T47D (cell line): ENCODE measurements around the gene CFAP210.

Source experiments
- DNase-seq, 2 experiments: peaks; one replicate each; pipeline versions ENCODE4 v3.0.0 to v3.0.0-alpha.2; 2011 to 2012; ENCODE audit warnings: low read depth in 1 of 2, low spot score in 1 of 2
- JUND ChIP-seq: IDR thresholded peaks from 2 replicates; pipeline ENCODE4 v1.6.1; 2012; ENCODE audit warnings: low read depth
- in situ Hi-C: cut with HindIII; loops from 2 replicates; pipeline ENCODE4 v1.10.0; 2016; ENCODE audit warnings: low sequenced_read_pairs, low pct_unique_long_range_greater_than_20kb

The CFAP210 gene

GRCh38 chr2:169659320-169659719, 34.9 kb downstream of the CFAP210 start:
- in situ Hi-C loops = no loop called here
- no peak for TF ChIP-seq JUND
- no peak for DNase-seq

DNA sequence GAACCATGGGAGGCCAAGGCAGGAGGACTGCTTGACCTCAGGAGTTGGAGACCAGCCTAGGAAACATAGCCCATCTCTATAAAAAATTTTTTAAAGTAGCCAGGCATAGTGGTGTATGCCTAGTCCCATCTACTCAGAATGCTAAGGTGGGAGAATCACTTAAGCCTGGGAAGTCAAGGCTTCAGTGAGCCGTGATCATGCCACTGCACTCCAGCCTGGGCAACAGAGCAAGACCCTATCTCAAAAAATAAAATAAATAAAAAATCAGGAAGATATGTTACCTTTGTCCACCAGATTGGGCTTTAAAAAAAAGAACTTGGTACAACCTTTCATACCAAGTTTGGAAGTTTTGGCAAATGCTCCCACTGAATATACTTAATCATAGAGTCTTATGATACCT, 35.3 kb downstream of the CFAP210 start:
- no peak for DNase-seq
- in situ Hi-C loops = no loop called here
- TF ChIP-seq JUND = no peak

- no peak for TF ChIP-seq JUND
- no peak for DNase-seq
- in situ Hi-C loops = no loop called here
Measured at GRCh38 chr2:169656164-169656563, 38.0 kb downstream of the CFAP210 start.

GRCh38 chr2:169653636-169654035, 40.6 kb downstream of the CFAP210 start:
- in situ Hi-C loops = no loop called here
- TF ChIP-seq JUND = no peak
- no peak for DNase-seq

GRCh38 chr2:169649278-169649677, 44.9 kb downstream of the CFAP210 start:
- in situ Hi-C loops = no loop called here
- TF ChIP-seq JUND = no peak
- no peak for DNase-seq

- in situ Hi-C loops = no loop called here
- TF ChIP-seq JUND = no peak
- no peak for DNase-seq
Measured at GRCh38 chr2:169647496-169647895, 46.7 kb downstream of the CFAP210 start.

- DNase-seq = no peak
Measured at GRCh38 chr2:169644173-169644572, 50.0 kb downstream of the CFAP210 start.

GRCh38 chr2:169641464-169641863, 52.7 kb downstream of the CFAP210 start:
- in situ Hi-C loops = no loop called here
- no peak for TF ChIP-seq JUND

More at GRCh38 chr2:169644173-169644572, 50.0 kb downstream of the CFAP210 start:
- no peak for TF ChIP-seq JUND
- in situ Hi-C loops = no loop called here

GRCh38 chr2:169640104-169640503, 54.1 kb downstream of the CFAP210 start:
- no peak for DNase-seq
- in situ Hi-C loops = no loop called here
- no peak for TF ChIP-seq JUND

More at GRCh38 chr2:169641464-169641863, 52.7 kb downstream of the CFAP210 start:
- no peak for DNase-seq

- in situ Hi-C loops = no loop called here
- no peak for DNase-seq
- TF ChIP-seq JUND = no peak
Measured at GRCh38 chr2:169637620-169638019, 56.6 kb downstream of the CFAP210 start.

DNA sequence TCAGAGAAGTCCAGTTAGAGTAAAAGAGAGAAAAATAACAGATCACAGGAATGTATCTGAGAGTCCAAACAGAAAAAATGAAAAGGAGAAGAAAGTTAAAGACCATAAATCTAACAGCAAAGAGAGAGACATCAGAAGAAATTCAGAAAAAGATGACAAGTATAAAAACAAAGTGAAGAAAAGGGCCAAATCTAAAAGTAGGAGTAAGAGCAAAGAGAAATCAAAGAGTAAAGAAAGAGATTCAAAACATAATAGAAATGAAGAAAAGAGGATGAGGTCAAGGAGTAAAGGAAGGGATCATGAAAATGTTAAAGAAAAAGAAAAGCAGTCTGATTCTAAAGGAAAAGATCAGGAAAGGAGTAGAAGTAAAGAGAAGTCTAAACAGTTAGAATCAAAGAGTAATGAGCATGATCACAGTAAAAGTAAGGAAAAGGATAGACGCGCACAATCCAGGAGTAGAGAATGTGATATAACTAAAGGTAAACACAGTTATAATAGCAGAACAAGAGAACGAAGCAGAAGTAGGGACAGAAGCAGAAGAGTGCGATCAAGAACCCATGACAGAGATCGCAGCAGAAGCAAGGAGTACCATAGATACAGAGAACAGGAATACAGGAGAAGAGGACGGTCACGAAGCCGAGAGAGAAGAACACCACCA, 57.6 kb downstream of the CFAP210 start:
- in situ Hi-C loops = no loop called here
- no peak for DNase-seq
- no peak for TF ChIP-seq JUND

DNA sequence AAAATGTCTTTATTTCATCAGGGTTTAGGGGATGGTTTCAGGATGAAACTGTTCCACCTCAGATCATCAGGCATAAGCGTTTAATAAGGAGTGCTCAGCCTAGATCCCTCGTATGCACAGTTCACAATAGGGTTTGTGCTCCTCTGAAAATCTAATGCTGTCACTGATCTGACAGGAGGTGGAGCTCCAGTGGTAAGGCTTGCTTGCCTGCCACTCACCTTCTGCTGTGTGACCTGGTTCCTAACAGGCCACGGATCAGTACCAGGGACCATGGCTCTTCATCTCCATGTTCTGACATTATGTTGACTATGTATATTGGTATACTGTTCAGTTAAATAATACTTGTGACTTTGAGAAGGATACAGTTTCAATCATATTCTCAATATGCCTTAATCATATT, 68.4 kb downstream of the CFAP210 start:
- in situ Hi-C loops = no loop called here
- no peak for DNase-seq
- TF ChIP-seq JUND = no peak

DNA sequence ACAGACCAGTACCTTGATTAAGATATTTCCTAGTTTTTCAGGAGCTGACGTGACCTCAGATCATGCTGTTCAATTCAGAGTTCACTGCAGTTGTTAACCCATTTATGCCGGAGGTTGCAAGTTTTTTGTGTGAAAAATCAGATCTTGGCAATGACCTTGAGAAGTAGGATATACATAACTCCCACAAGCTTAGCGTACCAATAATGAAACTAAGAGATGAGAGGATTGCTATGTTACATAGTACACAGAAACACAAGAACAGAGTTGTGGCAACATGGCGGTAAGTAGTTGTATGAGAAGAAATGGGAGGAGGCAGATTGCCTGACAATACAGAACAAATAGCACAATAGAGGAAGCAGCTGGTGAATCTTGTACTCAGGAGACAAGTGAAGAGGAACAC, 71.0 kb downstream of the CFAP210 start:
- DNase-seq = no peak
- in situ Hi-C loops = no loop called here
- no peak for TF ChIP-seq JUND

DNA sequence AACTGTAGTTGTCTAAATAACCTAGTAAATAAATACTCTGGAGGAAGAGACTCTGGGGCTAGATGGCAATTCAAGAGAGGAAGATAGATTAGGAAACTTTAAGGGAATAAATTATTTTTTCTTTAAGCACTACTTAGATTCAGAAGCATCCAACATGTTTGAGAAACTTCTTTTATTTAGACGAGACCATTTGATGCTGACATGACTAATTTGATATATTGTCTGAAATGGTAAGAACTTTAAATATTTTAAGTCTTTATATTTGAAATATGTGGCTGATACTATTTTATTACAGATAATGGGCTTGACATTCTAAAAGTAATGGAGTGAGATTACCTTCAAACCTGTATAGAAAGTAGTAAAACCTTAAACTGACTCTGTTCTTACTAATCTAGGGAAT, 73.7 kb downstream of the CFAP210 start:
- TF ChIP-seq JUND = no peak
- DNase-seq = no peak
- in situ Hi-C loops = no loop called here
